Colonic mucosa (tissue), 4 donors: Measurements from ENCODE around the gene EMC1. TPM values are rescaled to one million over a fixed set of nuclear protein-coding genes. Genes with fewer than 3 reads are reported as not detected.
"Not testable (repeated sequence)": the region's sequence is repeated elsewhere in the genome, so short reads cannot be mapped to it uniquely, and the experiment has no call there.

ENCODE experiments used
- DNase-seq: peaks from one replicate; pipeline ENCODE4 v3.0.0-alpha.2; 2020
- H3K27ac ChIP-seq: fragments of 200-600 bp; one replicate; pipeline ENCODE4 v1.8.0; 2021
- H3K27me3 ChIP-seq: fragments of 200-600 bp; one replicate; pipeline ENCODE4 v1.8.0; 2021
- H3K36me3 ChIP-seq: fragments of 200-600 bp; one replicate; pipeline ENCODE4 v1.8.0; 2021
- H3K4me1 ChIP-seq: fragments of 200-600 bp; one replicate; pipeline ENCODE4 v1.8.0; 2021; ENCODE audit warnings: mild to moderate bottlenecking
- H3K4me3 ChIP-seq: fragments of 200-600 bp; one replicate; pipeline ENCODE4 v1.8.0; 2021
- H3K9ac ChIP-seq, 2 donors: one replicate each; pipeline ENCODE4 v1.7.0; 2013; ENCODE audit warnings: control low read depth in 2 of 2, low read depth in 2 of 2, low read length in 2 of 2
- H3K9me3 ChIP-seq: fragments of 200-600 bp; one replicate; pipeline ENCODE4 v1.8.0; 2021
- CTCF ChIP-seq: fragments of 200-600 bp; IDR thresholded peaks from one replicate; pipeline ENCODE4 v1.8.0; 2022; ENCODE audit warnings: antibody characterized with exemption, mild to moderate bottlenecking
- intact Hi-C: fragments of 100-400 bp; cut with DNase I; formaldehyde crosslinking; loops from one replicate; pipeline ENCODE4 v1.14.1; 2022
- total RNA-seq, 2 donors: library from RNA; stranded (reverse); fragmentation: NEBNext Ultra II Directional in 1 of 2; extraction: Animal tissue kit (Norgen Biotek cat#: 25700) in 1 of 2; gene quantifications; one replicate each; pipeline ENCODE4 v1.2.1, GENCODE V29; 2021
- donor health status: healthy.
- donor health status: DM: no; HTN: no; CAD: no.
- donor health status: DM: no; HTN: no; CAD: no.

The EMC1 gene
- total RNA-seq, 2 donors from 2014 or later, result 35.3 to 51.1 TPM

GRCh38 chr1:19287436-19288185 is 36.3 kb upstream of the EMC1 start:
- peak overlapping the region; percentile 44 to 78 for H3K9ac ChIP-seq
- no peaks in the 10 kb centered on the region for H3K4me1 ChIP-seq
- H3K9me3 ChIP-seq, result no peaks in the 10 kb centered on the region
- H3K36me3 ChIP-seq, result no peaks in the 10 kb centered on the region
- peak overlapping the region; percentile 76 for H3K27ac ChIP-seq
- intact Hi-C loops, result no loop called here
- TF ChIP-seq CTCF, result no peak
- peak; percentile 83 for DNase-seq
- no peaks in the 10 kb centered on the region for H3K27me3 ChIP-seq
- H3K4me3 ChIP-seq, result peak overlapping the region; percentile 51

- H3K4me1 ChIP-seq, H3K4me3 ChIP-seq, H3K9me3 ChIP-seq, intact Hi-C loops, H3K36me3 ChIP-seq, H3K27me3 ChIP-seq: not testable (repeated sequence)
- DNase-seq, result peak; percentile 81
- Histone ChIP-seq H3K27ac (peak overlapping the region; percentile 76), H3K9ac (peak overlapping the region in 1 of 2 donors; percentile 26)
These were observed 34.5 kb upstream of the EMC1 start for GRCh38 chr1:19285807-19286206.

- intact Hi-C loops, H3K36me3 ChIP-seq, H3K4me3 ChIP-seq, H3K9ac ChIP-seq, DNase-seq, H3K27me3 ChIP-seq, H3K9me3 ChIP-seq, H3K4me1 ChIP-seq: not testable (repeated sequence)
- H3K27ac ChIP-seq, result peak overlapping the region; percentile 76
These were observed 34.0 kb upstream of the EMC1 start for GRCh38 chr1:19285366-19285765.

- no peak overlapping the region for H3K4me3 ChIP-seq
- intact Hi-C loops, result no loop called here
- no peak overlapping the region for H3K9ac ChIP-seq
- no peak for DNase-seq
- no peak for TF ChIP-seq CTCF
- no peaks in the 10 kb centered on the region for H3K27me3 ChIP-seq
- H3K9me3 ChIP-seq, result no peaks in the 10 kb centered on the region
- H3K36me3 ChIP-seq, result no peaks in the 10 kb centered on the region
- no peak overlapping the region for H3K27ac ChIP-seq
- H3K4me1 ChIP-seq, result no peaks in the 10 kb centered on the region
These were observed 33.6 kb upstream of the EMC1 start for GRCh38 chr1:19284881-19285280.

GRCh38 chr1:19283891-19284290 is 32.6 kb upstream of the EMC1 start:
- Histone ChIP-seq H3K9me3 (no peaks in the 10 kb centered on the region), H3K36me3 (no peaks in the 10 kb centered on the region), H3K27ac (no peak overlapping the region), H3K9ac (no peak overlapping the region), H3K4me1 (no peaks in the 10 kb centered on the region), H3K4me3 (no peak overlapping the region), H3K27me3 (no peaks in the 10 kb centered on the region)
- intact Hi-C loops, result no loop called here
- no peak for TF ChIP-seq CTCF
- DNase-seq, result no peak

- TF ChIP-seq CTCF, result no peak
- DNase-seq, result no peak
- no peaks in the 10 kb centered on the region for H3K4me1 ChIP-seq
- intact Hi-C loops, result no loop called here
- H3K9me3 ChIP-seq, result no peaks in the 10 kb centered on the region
- H3K4me3 ChIP-seq, result peak overlapping the region; percentile 9
- no peaks in the 10 kb centered on the region for H3K27me3 ChIP-seq
- no peak overlapping the region for H3K9ac ChIP-seq
- no peak overlapping the region for H3K27ac ChIP-seq
- H3K36me3 ChIP-seq, result no peaks in the 10 kb centered on the region
These were observed 23.3 kb upstream of the EMC1 start for GRCh38 chr1:19274636-19275035.

GRCh38 chr1:19273844-19274531 is 22.7 kb upstream of the EMC1 start:
- not testable (repeated sequence) for H3K27ac ChIP-seq, H3K9ac ChIP-seq
- peak overlapping the region; percentile 9 for H3K4me3 ChIP-seq

More at GRCh38 chr1:19273844-19274531, 22.7 kb upstream of the EMC1 start:
- intact Hi-C loops, H3K9me3 ChIP-seq, H3K27me3 ChIP-seq, H3K4me1 ChIP-seq, H3K36me3 ChIP-seq: not testable (repeated sequence)
- peak; percentile 58 for DNase-seq
